Measurements from ENCODE around the gene EHBP1.

DNA sequence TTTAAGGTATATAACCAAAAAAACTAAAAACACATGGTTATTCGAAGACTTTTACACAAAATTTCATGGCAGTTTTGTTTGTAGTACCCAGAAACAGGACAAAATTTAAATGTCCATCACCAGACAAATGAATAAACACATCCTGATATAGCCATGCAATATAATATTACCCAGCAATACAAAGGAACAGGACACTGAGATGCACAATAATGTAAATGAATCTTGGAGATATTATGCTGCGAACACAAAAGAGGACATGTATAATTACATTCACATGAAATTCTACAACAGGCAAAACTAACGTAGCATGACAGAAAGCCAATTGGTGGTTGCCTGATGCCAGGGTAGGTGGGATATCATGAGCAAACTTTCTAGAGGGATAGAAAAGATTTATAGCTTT is 252.7 kb downstream of the EHBP1 start:
- TF ChIP-seq MAX (IDR thresholded peaks at IDR 0.05), result no peak
- TF ChIP-seq RAD21 (IDR thresholded peaks at IDR 0.05; ENCODE audit: low read depth), result no peak
- no peak for TF ChIP-seq TAF1 (IDR thresholded peaks at IDR 0.05; ENCODE audit: low read depth)
- no peak for TF ChIP-seq ZBTB7A (IDR thresholded peaks at IDR 0.05; ENCODE audit: low read depth)
- no peak for TF ChIP-seq NFIC (IDR thresholded peaks at IDR 0.05)
- TF ChIP-seq EP300 (IDR thresholded peaks at IDR 0.05; ENCODE audit: borderline replicate concordance), result no peak
- no peak for TF ChIP-seq REST (IDR thresholded peaks at IDR 0.05; ENCODE audit: low read depth)
